ENCODE results near the gene SLC35B2.

DNA sequence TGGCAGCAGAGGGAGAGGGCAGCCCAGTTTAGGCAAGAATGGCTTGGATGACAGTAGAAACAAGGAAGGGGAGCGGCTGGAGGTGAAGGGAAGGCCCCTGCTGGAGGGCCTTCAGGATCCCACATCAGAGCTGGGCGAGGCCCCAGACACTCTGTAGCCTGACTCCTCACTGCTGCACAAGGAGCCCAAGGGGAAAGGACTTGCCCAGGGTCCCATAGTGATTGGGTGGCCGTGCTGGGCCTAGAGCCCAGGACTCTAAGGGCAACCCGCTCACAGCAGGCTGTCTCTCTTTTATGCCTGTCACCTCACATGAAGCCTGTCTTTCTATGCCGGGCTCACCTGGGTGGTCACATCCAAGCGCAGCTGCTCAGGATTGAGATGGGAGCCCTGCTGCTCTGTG, 46.5 kb upstream of the SLC35B2 start:
- TF ChIP-seq EZH2 (IDR thresholded peaks at IDR 0.05; ENCODE audit: borderline replicate concordance), result no peak
- TF ChIP-seq, protein P1, sequence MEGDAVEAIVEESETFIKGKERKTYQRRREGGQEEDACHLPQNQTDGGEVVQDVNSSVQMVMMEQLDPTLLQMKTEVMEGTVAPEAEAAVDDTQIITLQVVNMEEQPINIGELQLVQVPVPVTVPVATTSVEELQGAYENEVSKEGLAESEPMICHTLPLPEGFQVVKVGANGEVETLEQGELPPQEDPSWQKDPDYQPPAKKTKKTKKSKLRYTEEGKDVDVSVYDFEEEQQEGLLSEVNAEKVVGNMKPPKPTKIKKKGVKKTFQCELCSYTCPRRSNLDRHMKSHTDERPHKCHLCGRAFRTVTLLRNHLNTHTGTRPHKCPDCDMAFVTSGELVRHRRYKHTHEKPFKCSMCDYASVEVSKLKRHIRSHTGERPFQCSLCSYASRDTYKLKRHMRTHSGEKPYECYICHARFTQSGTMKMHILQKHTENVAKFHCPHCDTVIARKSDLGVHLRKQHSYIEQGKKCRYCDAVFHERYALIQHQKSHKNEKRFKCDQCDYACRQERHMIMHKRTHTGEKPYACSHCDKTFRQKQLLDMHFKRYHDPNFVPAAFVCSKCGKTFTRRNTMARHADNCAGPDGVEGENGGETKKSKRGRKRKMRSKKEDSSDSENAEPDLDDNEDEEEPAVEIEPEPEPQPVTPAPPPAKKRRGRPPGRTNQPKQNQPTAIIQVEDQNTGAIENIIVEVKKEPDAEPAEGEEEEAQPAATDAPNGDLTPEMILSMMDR (IDR thresholded peaks at IDR 0.05; ENCODE audit: poor library complexity), result no peak
